Tibial nerve (tissue), 4 donors: ENCODE measurements around the gene DLGAP4.
A peak's percentile ranks its signal among the peaks of the same experiment; 100 is the strongest.

Experiments used
- EP300 ChIP-seq, 2 donors: sonication (generic); formaldehyde crosslinking; IDR thresholded peaks; one replicate each; pipeline ENCODE4 v1.6.1; 2017; ENCODE audit warnings: antibody characterized with exemption in 2 of 2, mild to moderate bottlenecking in 1 of 2
- POLR2A ChIP-seq, 2 donors: fragments of 450-650 bp; IDR thresholded peaks; one replicate each; pipeline ENCODE4 v1.6.1; 2017; ENCODE audit warnings: antibody characterized with exemption in 2 of 2, mild to moderate bottlenecking in 2 of 2, moderate library complexity in 2 of 2
- TF ChIP-seq, protein P1 (sequence below), 5 experiments: fragments of 200-600 bp in 3 of 5; fragments of 450-650 bp in 2 of 5; sonication (generic) in 3 of 5; IDR thresholded peaks; one replicate each; pipeline ENCODE4 v1.5.1; 2016 to 2019; ENCODE audit warnings: antibody characterized with exemption in 5 of 5, mild to moderate bottlenecking in 3 of 5, moderate library complexity in 2 of 5

DNA sequence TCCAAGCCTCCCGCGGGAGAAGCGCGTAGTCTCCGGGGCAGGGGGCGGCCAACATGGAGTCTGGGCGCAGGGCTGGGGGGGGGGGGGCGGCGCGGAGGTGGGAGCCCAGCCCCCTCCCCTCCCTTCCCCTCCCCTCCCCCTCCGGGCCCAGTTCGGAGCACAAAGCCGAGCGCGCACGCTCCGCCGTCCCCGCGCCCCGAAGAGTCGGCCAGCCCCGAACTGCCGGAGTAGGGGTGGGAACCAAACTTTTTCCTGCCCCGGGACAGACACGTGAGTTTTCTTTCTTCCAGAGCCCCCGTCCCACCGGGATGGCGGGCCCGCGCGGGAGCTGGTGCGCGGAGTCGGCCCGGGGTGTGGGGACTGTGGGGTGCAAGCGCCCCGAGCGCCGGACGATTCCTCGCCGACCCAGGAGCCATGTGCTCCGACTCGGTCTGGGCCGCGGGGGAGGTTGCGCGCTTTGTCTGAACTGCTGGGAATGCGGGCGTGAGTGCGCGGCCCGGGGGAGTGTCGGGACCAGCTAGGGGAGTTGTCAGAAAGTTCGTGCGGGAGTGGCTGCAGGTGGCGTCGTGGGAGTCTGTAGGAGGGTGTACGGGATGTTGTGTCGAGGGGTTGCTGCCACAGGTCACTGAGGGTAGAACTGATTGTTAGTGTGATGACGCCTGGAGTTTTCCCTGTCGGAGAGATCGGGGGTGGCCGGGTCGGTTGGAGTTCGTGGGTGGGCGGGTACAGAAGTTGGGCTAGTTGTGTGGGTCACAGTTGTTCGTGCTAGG lies 268.4 kb downstream of the DLGAP4 start:
- no peak for TF ChIP-seq POLR2A (IDR thresholded peaks at IDR 0.05)
- TF ChIP-seq, protein P1, sequence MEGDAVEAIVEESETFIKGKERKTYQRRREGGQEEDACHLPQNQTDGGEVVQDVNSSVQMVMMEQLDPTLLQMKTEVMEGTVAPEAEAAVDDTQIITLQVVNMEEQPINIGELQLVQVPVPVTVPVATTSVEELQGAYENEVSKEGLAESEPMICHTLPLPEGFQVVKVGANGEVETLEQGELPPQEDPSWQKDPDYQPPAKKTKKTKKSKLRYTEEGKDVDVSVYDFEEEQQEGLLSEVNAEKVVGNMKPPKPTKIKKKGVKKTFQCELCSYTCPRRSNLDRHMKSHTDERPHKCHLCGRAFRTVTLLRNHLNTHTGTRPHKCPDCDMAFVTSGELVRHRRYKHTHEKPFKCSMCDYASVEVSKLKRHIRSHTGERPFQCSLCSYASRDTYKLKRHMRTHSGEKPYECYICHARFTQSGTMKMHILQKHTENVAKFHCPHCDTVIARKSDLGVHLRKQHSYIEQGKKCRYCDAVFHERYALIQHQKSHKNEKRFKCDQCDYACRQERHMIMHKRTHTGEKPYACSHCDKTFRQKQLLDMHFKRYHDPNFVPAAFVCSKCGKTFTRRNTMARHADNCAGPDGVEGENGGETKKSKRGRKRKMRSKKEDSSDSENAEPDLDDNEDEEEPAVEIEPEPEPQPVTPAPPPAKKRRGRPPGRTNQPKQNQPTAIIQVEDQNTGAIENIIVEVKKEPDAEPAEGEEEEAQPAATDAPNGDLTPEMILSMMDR (IDR thresholded peaks at IDR 0.05): peak in 1 of 5 experiments; percentile 21
- peak in 1 of 2 donors; percentile 37 for TF ChIP-seq EP300 (IDR thresholded peaks at IDR 0.05)
